Body of pancreas (tissue), 4 donors: Measurements from ENCODE around the gene GABRR3. TPM values are rescaled to one million over a fixed set of nuclear protein-coding genes. Genes with fewer than 3 reads are reported as not detected.

Experiments
- ATAC-seq: fragments of 150-250 bp; one replicate; pipeline ENCODE4 v1.9.1; 2016
- DNase-seq, 4 donors: peaks; one replicate each; pipeline ENCODE4 v3.0.0-alpha.2; 2019
- H3K27ac ChIP-seq, 4 donors: fragments of 200-600 bp; sonication (generic); 1 replicate in 3 of 4; 2 replicates in 1 of 4; pipeline versions ENCODE4 v1.5.1 to v1.6.1; 2016 to 2019; ENCODE audit warnings: mild to moderate bottlenecking in 1 of 4, mixed read lengths in 1 of 4, moderate library complexity in 1 of 4
- H3K27me3 ChIP-seq, 2 donors: fragments of 200-600 bp; sonication (generic); one replicate each; pipeline ENCODE4 v1.6.0; 2016; ENCODE audit warnings: mild to moderate bottlenecking in 1 of 2
- H3K36me3 ChIP-seq, 2 donors: fragments of 200-600 bp; sonication (generic); replicated peaks in 1 of 2; 2 replicates each; pipeline ENCODE4 v1.5.1; 2016; ENCODE audit warnings: low read depth in 2 of 2; ENCODE audit not compliant: insufficient read depth in 1 of 2
- H3K4me1 ChIP-seq: fragments of 200-600 bp; sonication (generic); one replicate; pipeline ENCODE4 v1.6.0; 2016
- H3K4me3 ChIP-seq, 2 donors: fragments of 200-600 bp; sonication (generic); 1 replicate in 1 of 2; 2 replicates in 1 of 2; pipeline ENCODE4 v1.5.1; 2016 to 2019
- H3K9me3 ChIP-seq, 3 donors: fragments of 200-600 bp; sonication (generic); 1 replicate in 2 of 3; 2 replicates in 1 of 3; pipeline ENCODE4 v1.5.1; 2016
- POLR2A ChIP-seq, 3 donors: fragments of 450-650 bp; IDR thresholded peaks; one replicate each; pipeline ENCODE4 v1.6.1; 2016; ENCODE audit warnings: antibody characterized with exemption in 3 of 3, mild to moderate bottlenecking in 2 of 3
- WGBS, 2 donors: methylation state at CpG; one replicate each; pipeline ENCODE4 v1.1.5; 2017; 5-methylcytosine and 5-hydroxymethylcytosine counted together
- intact Hi-C: fragments of 100-400 bp; cut with DNase I; formaldehyde crosslinking; loops from one replicate; pipeline ENCODE4 v1.15.1; 2023
- total RNA-seq, 2 donors: library from RNA; depleted of rRNA; stranded (reverse); fragments of >200 nt; gene quantifications; one replicate each; pipeline ENCODE4 v1.1.0, GENCODE V29; 2016
- TF ChIP-seq, protein P1 (sequence below), 7 experiments: fragments of 450-650 bp in 4 of 7; fragments of 200-600 bp in 3 of 7; sonication (generic) in 3 of 7; IDR thresholded peaks; one replicate each; pipeline ENCODE4 v1.5.1; 2016 to 2019; ENCODE audit warnings: antibody characterized with exemption in 7 of 7

The GABRR3 gene
- total RNA-seq, 2 donors from 2014 or later, result not detected

DNA sequence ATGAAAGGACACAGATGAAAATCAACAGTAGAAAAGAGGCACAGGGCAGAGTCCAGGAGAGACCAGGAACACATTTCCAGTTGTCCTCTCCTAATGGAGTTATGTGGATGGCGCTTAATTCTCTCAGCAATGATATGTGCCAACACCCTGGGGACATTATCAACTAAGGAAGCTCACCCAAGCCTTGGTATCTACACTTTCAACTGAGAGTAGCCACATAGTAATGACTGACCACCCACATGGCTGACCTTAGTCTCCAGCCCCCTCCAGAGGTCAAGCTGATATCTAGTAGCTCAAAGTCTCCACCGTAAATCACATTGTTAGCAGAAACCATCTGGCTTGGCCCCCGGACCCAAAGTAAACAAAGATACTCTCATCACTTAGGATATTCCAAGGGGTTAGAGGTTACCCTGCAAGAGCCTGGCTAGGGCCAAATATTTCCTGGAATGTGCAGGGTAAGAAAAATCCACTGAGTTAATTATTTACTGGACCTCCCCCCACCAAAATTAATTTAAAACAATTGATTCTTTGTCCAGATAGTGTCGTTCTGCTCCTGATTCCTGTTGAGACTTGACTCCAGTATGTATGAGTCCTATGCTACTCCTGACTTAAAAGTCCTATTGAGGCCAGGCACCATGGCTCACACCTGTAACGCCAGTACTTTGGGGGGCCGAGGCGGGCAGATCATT is 24.8 kb downstream of the GABRR3 start:
- H3K4me3 ChIP-seq, result no peak overlapping the region
- 59 to 67% methylated on average over 7 of the region's 7 CpGs for WGBS, 2 donors
- TF ChIP-seq, protein P1, sequence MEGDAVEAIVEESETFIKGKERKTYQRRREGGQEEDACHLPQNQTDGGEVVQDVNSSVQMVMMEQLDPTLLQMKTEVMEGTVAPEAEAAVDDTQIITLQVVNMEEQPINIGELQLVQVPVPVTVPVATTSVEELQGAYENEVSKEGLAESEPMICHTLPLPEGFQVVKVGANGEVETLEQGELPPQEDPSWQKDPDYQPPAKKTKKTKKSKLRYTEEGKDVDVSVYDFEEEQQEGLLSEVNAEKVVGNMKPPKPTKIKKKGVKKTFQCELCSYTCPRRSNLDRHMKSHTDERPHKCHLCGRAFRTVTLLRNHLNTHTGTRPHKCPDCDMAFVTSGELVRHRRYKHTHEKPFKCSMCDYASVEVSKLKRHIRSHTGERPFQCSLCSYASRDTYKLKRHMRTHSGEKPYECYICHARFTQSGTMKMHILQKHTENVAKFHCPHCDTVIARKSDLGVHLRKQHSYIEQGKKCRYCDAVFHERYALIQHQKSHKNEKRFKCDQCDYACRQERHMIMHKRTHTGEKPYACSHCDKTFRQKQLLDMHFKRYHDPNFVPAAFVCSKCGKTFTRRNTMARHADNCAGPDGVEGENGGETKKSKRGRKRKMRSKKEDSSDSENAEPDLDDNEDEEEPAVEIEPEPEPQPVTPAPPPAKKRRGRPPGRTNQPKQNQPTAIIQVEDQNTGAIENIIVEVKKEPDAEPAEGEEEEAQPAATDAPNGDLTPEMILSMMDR (IDR thresholded peaks at IDR 0.05), result no peak
- TF ChIP-seq POLR2A (IDR thresholded peaks at IDR 0.05), result no peak
- ATAC-seq, result no peak
- no peaks in the 10 kb centered on the region for H3K36me3 ChIP-seq
- intact Hi-C loops, result no loop called here
- no peak for DNase-seq
- H3K27me3 ChIP-seq, result no peaks in the 10 kb centered on the region
- peaks cover 13% of the 10 kb centered on the region for H3K4me1 ChIP-seq
- H3K27ac ChIP-seq, result no peak overlapping the region
- H3K9me3 ChIP-seq, result no peaks in the 10 kb centered on the region

DNA sequence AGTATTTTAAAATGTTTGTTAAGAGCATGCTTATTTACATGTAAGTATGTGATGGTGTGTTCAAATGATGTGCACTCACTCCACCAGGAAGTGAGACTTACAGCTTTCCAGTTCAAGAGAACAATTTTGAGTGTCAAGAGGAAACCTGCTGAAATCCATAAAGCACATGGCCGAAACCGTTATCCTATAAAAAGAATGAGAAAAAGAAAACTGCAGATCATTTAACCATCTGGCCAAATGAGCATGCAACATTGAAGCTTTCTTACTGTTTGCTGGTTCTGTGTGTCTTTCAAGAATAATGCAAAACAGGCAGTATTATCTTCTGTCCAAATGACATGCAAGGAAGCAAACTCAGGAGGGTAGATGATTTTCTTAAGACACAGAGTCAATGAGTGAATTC is 26.3 kb downstream of the GABRR3 start:
- Histone ChIP-seq H3K4me1 (peaks cover 9% of the 10 kb centered on the region), H3K4me3 (no peak overlapping the region), H3K36me3 (no peaks in the 10 kb centered on the region), H3K9me3 (no peaks in the 10 kb centered on the region), H3K27ac (no peak overlapping the region), H3K27me3 (no peaks in the 10 kb centered on the region)
- ATAC-seq (no peak), DNase-seq (no peak)
- intact Hi-C loops, result no loop called here
- WGBS, 2 donors, result 66 to 74% methylated on average over 2 of the region's 2 CpGs
- TF ChIP-seq, protein P1 (IDR thresholded peaks at IDR 0.05), result no peak
- no peak for TF ChIP-seq POLR2A (IDR thresholded peaks at IDR 0.05)

DNA sequence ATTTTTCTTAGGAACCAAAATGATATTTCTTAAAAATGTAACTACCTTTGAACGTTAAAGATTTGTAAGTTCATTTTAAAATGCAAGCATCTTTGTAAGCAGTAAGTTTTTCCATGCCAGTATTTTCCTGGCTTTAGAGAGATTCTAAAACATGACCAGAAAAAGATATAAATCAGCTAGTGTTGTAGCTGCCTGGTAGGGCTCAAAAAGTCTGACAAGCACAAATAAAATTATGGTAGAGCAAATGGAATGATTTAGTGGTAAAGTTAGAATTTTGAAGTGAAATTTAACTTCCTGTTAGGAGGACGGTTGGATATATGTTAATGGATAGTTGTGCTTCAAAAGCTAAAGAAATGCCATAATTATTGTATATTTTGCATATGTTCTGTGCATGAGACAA is 29.7 kb downstream of the GABRR3 start:
- no peaks in the 10 kb centered on the region for H3K9me3 ChIP-seq
- no peaks in the 10 kb centered on the region for H3K4me1 ChIP-seq
- DNase-seq, result no peak
- ATAC-seq, result no peak
- 70 to 73% methylated on average over 2 of the region's 2 CpGs for WGBS, 2 donors
- TF ChIP-seq POLR2A (IDR thresholded peaks at IDR 0.05), result no peak
- TF ChIP-seq, protein P1 (IDR thresholded peaks at IDR 0.05), result no peak
- intact Hi-C loops, result no loop called here
- no peak overlapping the region for H3K4me3 ChIP-seq
- H3K27ac ChIP-seq, result no peak overlapping the region
- H3K36me3 ChIP-seq, result no peaks in the 10 kb centered on the region
- no peaks in the 10 kb centered on the region for H3K27me3 ChIP-seq

DNA sequence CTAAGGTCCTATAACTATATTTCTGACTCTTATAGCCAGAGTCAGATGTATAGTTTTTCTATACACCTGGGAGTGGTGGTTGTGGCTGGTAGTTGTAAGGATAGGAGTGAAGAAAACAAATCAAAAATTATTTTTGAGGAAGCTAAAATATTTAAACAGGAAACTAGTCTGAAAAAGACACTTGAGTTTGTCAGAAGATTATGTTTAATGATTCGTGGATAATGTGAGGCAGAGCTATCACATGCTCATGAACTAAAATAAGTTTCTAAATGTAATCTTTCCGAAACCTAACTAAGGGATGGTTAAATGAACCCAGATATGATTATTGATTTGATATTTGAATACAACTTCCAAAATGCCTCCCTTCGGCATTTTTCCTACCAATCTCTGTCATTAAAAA is 30.4 kb downstream of the GABRR3 start:
- H3K4me1 ChIP-seq, result no peaks in the 10 kb centered on the region
- H3K4me3 ChIP-seq, result no peak overlapping the region
- TF ChIP-seq, protein P1 (IDR thresholded peaks at IDR 0.05), result no peak
- TF ChIP-seq POLR2A (IDR thresholded peaks at IDR 0.05), result no peak
- intact Hi-C loops, result no loop called here
- ATAC-seq, result no peak
- DNase-seq, result no peak
- H3K9me3 ChIP-seq, result no peaks in the 10 kb centered on the region
- no peak overlapping the region for H3K27ac ChIP-seq
- 66 to 70% methylated on average over 3 of the region's 3 CpGs for WGBS, 2 donors
- no peaks in the 10 kb centered on the region for H3K27me3 ChIP-seq
- H3K36me3 ChIP-seq, result no peaks in the 10 kb centered on the region
